Measurements from ENCODE around the gene PREX1.

The PREX1 gene

GRCh38 chr20:48617481-48617880, 210.3 kb downstream of the PREX1 start:
- Histone ChIP-seq H3K4me1 (ENCODE audit: control insufficient read depth, insufficient read depth, low read length) (no peaks in the 10 kb centered on the region), H3K9ac (ENCODE audit: low read depth, low read length) (no peak overlapping the region), H3K9me3 (ENCODE audit: control insufficient read depth, insufficient read depth, low read length) (no peaks in the 10 kb centered on the region), H3K27me3 (ENCODE audit: control insufficient read depth, insufficient read depth, low read length) (no peaks in the 10 kb centered on the region), H3K36me3 (ENCODE audit: control insufficient read depth, insufficient read depth, low read length) (no peaks in the 10 kb centered on the region), H3K4me3 (ENCODE audit: low read depth, low read length) (no peak overlapping the region)

- no peaks in the 10 kb centered on the region for H3K9me3 ChIP-seq (ENCODE audit: control insufficient read depth, insufficient read depth, low read length)
- no peaks in the 10 kb centered on the region for H3K27me3 ChIP-seq (ENCODE audit: control insufficient read depth, insufficient read depth, low read length)
- H3K4me3 ChIP-seq (ENCODE audit: low read depth, low read length) = no peak overlapping the region
- H3K36me3 ChIP-seq (ENCODE audit: control insufficient read depth, insufficient read depth, low read length) = no peaks in the 10 kb centered on the region
- no peak overlapping the region for H3K9ac ChIP-seq (ENCODE audit: low read depth, low read length)
- no peaks in the 10 kb centered on the region for H3K4me1 ChIP-seq (ENCODE audit: control insufficient read depth, insufficient read depth, low read length)
Measured at GRCh38 chr20:48616481-48616880, 211.3 kb downstream of the PREX1 start.

- H3K9me3 ChIP-seq (ENCODE audit: control insufficient read depth, insufficient read depth, low read length) = no peaks in the 10 kb centered on the region
- H3K36me3 ChIP-seq (ENCODE audit: control insufficient read depth, insufficient read depth, low read length) = no peaks in the 10 kb centered on the region
- H3K27me3 ChIP-seq (ENCODE audit: control insufficient read depth, insufficient read depth, low read length) = no peaks in the 10 kb centered on the region
- H3K9ac ChIP-seq (ENCODE audit: low read depth, low read length) = no peak overlapping the region
- no peak overlapping the region for H3K4me3 ChIP-seq (ENCODE audit: low read depth, low read length)
- no peaks in the 10 kb centered on the region for H3K4me1 ChIP-seq (ENCODE audit: control insufficient read depth, insufficient read depth, low read length)
Measured at GRCh38 chr20:48615871-48616270, 211.9 kb downstream of the PREX1 start.

- Histone ChIP-seq H3K9ac (ENCODE audit: low read depth, low read length) (no peak overlapping the region), H3K4me3 (ENCODE audit: low read depth, low read length) (no peak overlapping the region), H3K4me1 (ENCODE audit: control insufficient read depth, insufficient read depth, low read length) (no peaks in the 10 kb centered on the region), H3K27me3 (ENCODE audit: control insufficient read depth, insufficient read depth, low read length) (no peaks in the 10 kb centered on the region), H3K9me3 (ENCODE audit: control insufficient read depth, insufficient read depth, low read length) (no peaks in the 10 kb centered on the region), H3K36me3 (ENCODE audit: control insufficient read depth, insufficient read depth, low read length) (no peaks in the 10 kb centered on the region)
Measured at GRCh38 chr20:48614593-48615274, 213.1 kb downstream of the PREX1 start.

DNA sequence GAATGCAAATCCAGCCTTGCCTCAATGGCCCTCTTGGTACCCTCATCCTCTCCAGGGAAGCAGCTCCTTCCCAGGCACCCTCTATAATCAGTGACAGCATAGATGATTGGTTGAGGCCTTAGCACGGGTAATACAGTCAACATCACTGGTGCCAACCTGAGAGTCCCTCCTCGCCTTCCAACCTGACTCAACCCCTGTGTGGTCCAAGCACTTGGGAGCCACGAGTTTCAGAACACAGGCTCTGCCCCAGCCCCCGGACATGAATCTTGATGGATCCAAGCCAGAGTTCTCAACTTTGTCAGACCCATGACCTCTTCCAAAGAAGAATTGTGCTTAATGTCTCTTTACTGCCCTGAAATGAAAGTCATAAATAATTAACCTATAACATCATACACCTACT, 213.9 kb downstream of the PREX1 start:
- no peak overlapping the region for H3K9ac ChIP-seq (ENCODE audit: low read depth, low read length)
- no peaks in the 10 kb centered on the region for H3K9me3 ChIP-seq (ENCODE audit: control insufficient read depth, insufficient read depth, low read length)
- no peaks in the 10 kb centered on the region for H3K36me3 ChIP-seq (ENCODE audit: control insufficient read depth, insufficient read depth, low read length)
- no peaks in the 10 kb centered on the region for H3K27me3 ChIP-seq (ENCODE audit: control insufficient read depth, insufficient read depth, low read length)
- H3K4me1 ChIP-seq (ENCODE audit: control insufficient read depth, insufficient read depth, low read length) = no peaks in the 10 kb centered on the region
- no peak overlapping the region for H3K4me3 ChIP-seq (ENCODE audit: low read depth, low read length)

- Histone ChIP-seq H3K9ac (ENCODE audit: low read depth, low read length) (no peak overlapping the region), H3K9me3 (ENCODE audit: control insufficient read depth, insufficient read depth, low read length) (no peaks in the 10 kb centered on the region), H3K4me1 (ENCODE audit: control insufficient read depth, insufficient read depth, low read length) (no peaks in the 10 kb centered on the region), H3K4me3 (ENCODE audit: low read depth, low read length) (no peak overlapping the region), H3K27me3 (ENCODE audit: control insufficient read depth, insufficient read depth, low read length) (no peaks in the 10 kb centered on the region), H3K36me3 (ENCODE audit: control insufficient read depth, insufficient read depth, low read length) (no peaks in the 10 kb centered on the region)
Measured at GRCh38 chr20:48612335-48612734, 215.5 kb downstream of the PREX1 start.

- H3K9ac ChIP-seq (ENCODE audit: low read depth, low read length) = no peak overlapping the region
- no peaks in the 10 kb centered on the region for H3K9me3 ChIP-seq (ENCODE audit: control insufficient read depth, insufficient read depth, low read length)
- H3K36me3 ChIP-seq (ENCODE audit: control insufficient read depth, insufficient read depth, low read length) = no peaks in the 10 kb centered on the region
- no peak overlapping the region for H3K4me3 ChIP-seq (ENCODE audit: low read depth, low read length)
- H3K4me1 ChIP-seq (ENCODE audit: control insufficient read depth, insufficient read depth, low read length) = no peaks in the 10 kb centered on the region
- no peaks in the 10 kb centered on the region for H3K27me3 ChIP-seq (ENCODE audit: control insufficient read depth, insufficient read depth, low read length)
Measured at GRCh38 chr20:48610996-48611395, 216.8 kb downstream of the PREX1 start.

GRCh38 chr20:48609491-48609978, 218.3 kb downstream of the PREX1 start:
- Histone ChIP-seq H3K9me3 (ENCODE audit: control insufficient read depth, insufficient read depth, low read length) (no peaks in the 10 kb centered on the region), H3K4me3 (ENCODE audit: low read depth, low read length) (no peak overlapping the region), H3K9ac (ENCODE audit: low read depth, low read length) (no peak overlapping the region), H3K4me1 (ENCODE audit: control insufficient read depth, insufficient read depth, low read length) (no peaks in the 10 kb centered on the region), H3K36me3 (ENCODE audit: control insufficient read depth, insufficient read depth, low read length) (no peaks in the 10 kb centered on the region), H3K27me3 (ENCODE audit: control insufficient read depth, insufficient read depth, low read length) (no peaks in the 10 kb centered on the region)

GRCh38 chr20:48608756-48609155, 219.0 kb downstream of the PREX1 start:
- no peaks in the 10 kb centered on the region for H3K27me3 ChIP-seq (ENCODE audit: control insufficient read depth, insufficient read depth, low read length)
- no peaks in the 10 kb centered on the region for H3K4me1 ChIP-seq (ENCODE audit: control insufficient read depth, insufficient read depth, low read length)

GRCh38 chr20:48607544-48607865, 220.3 kb downstream of the PREX1 start:
- no peak overlapping the region for H3K4me3 ChIP-seq (ENCODE audit: low read depth, low read length)
- H3K9ac ChIP-seq (ENCODE audit: low read depth, low read length) = no peak overlapping the region
- H3K4me1 ChIP-seq (ENCODE audit: control insufficient read depth, insufficient read depth, low read length) = peaks cover 3% of the 10 kb centered on the region
- H3K9me3 ChIP-seq (ENCODE audit: control insufficient read depth, insufficient read depth, low read length) = no peaks in the 10 kb centered on the region
- no peaks in the 10 kb centered on the region for H3K27me3 ChIP-seq (ENCODE audit: control insufficient read depth, insufficient read depth, low read length)
- no peaks in the 10 kb centered on the region for H3K36me3 ChIP-seq (ENCODE audit: control insufficient read depth, insufficient read depth, low read length)

More at GRCh38 chr20:48608756-48609155, 219.0 kb downstream of the PREX1 start:
- Histone ChIP-seq H3K4me3 (ENCODE audit: low read depth, low read length) (no peak overlapping the region), H3K9ac (ENCODE audit: low read depth, low read length) (no peak overlapping the region), H3K9me3 (ENCODE audit: control insufficient read depth, insufficient read depth, low read length) (no peaks in the 10 kb centered on the region), H3K36me3 (ENCODE audit: control insufficient read depth, insufficient read depth, low read length) (no peaks in the 10 kb centered on the region)

DNA sequence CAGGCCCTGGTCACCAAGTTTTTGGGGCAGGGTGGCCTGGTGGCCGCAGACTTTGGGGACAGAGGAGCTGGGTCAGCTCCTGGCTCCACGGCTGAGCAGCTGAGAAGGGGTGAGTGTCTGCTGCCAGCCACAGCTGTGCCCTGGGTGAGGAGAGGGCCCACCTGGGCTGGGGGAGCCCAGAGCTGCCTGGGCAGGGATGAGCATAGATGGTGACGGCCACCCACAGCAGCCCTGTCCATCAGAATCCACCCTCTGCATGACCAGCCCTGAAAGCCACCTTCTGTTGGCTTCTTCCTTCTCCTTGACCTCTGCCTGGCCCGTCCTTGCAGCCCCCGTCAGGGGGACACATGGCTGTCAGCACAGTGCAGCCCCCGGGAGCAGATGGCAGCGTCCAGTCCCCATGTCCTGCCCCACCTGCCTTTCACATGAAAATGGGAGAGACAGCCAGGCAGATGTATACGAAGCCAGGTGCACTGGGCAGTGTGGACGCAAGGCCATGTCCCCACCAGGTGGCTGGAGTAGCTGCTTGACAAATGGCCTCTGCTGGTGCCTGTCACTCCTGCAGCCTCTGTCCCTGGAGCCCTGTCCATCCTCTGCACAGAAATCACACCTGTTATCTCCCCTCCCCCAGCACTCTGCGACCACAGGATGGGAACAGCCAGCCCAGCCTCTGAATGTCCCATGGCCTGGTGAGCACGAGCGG, 220.8 kb downstream of the PREX1 start:
- Histone ChIP-seq H3K36me3 (ENCODE audit: control insufficient read depth, insufficient read depth, low read length) (no peaks in the 10 kb centered on the region), H3K27me3 (ENCODE audit: control insufficient read depth, insufficient read depth, low read length) (no peaks in the 10 kb centered on the region), H3K9me3 (ENCODE audit: control insufficient read depth, insufficient read depth, low read length) (no peaks in the 10 kb centered on the region), H3K4me3 (ENCODE audit: low read depth, low read length) (no peak overlapping the region), H3K4me1 (ENCODE audit: control insufficient read depth, insufficient read depth, low read length) (peaks cover 3% of the 10 kb centered on the region), H3K9ac (ENCODE audit: low read depth, low read length) (no peak overlapping the region)

DNA sequence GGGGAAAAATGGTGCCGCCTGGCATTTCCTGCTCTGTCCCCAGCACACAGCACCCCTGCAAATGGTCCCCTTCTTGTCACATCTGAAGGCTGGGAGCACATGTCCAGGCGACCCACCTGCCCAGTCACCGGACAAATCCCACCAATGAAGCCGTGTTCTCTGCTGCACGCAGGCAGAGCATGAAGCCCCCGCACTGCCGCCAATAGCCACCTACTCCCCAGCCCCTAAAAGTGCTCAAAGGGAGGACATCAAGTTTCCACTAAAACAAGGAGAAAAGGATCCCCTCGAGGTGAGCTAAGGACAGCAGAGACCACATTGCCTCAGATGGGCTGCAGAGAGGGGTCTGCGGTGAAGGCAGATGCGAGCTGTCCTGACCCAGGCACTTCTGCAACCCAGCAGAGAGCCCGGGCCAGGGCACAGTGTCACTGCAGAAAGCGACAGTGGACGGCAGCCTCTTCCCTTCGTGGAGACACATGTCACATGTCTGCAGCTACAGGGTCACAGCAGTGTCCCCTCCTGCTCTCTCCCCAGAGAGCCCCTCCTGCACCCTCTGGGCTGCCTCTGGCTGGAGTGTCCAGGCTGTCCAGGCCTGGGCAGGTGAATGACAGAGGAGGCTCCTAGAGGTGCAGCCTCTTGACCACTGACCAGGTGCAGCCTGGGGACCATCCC, 221.5 kb downstream of the PREX1 start:
- Histone ChIP-seq H3K27me3 (ENCODE audit: control insufficient read depth, insufficient read depth, low read length) (no peaks in the 10 kb centered on the region), H3K4me3 (ENCODE audit: low read depth, low read length) (no peak overlapping the region), H3K9ac (ENCODE audit: low read depth, low read length) (no peak overlapping the region), H3K9me3 (ENCODE audit: control insufficient read depth, insufficient read depth, low read length) (no peaks in the 10 kb centered on the region), H3K36me3 (ENCODE audit: control insufficient read depth, insufficient read depth, low read length) (no peaks in the 10 kb centered on the region), H3K4me1 (ENCODE audit: control insufficient read depth, insufficient read depth, low read length) (peaks cover 3% of the 10 kb centered on the region)
